GM12878 (cell line): ENCODE measurements around the gene IL1RL1. TPM values are rescaled to one million over a fixed set of nuclear protein-coding genes. Genes with fewer than 3 reads are reported as not detected.

Experiments
- ATAC-seq: fragments of 200-7000 bp; cut with Tn5 transposase; 3 replicates; pipeline ENCODE4 v1.9.1; 2020; ENCODE audit warnings: mild to moderate bottlenecking, moderate library complexity
- BruUV-seq: library from RNA; stranded (reverse); fragments of 400-500 nt; replicated peaks from 2 replicates; lab custom pipeline; 2021; lab: Mats Ljungman, UMichigan
- CTCF ChIA-PET: fragments of 300-600 bp; sonication (Branson Sonifier 250); formaldehyde crosslinking; extraction: SDS; loops from one replicate; lab custom pipeline; 2021; ENCODE audit warnings: inconsistent platforms; lab: Yijun Ruan, JAX
- POLR2A ChIA-PET: fragments of 350-600 bp; formaldehyde crosslinking; extraction: SDS; loops from one replicate; lab custom pipeline; 2021; ENCODE audit warnings: inconsistent platforms; lab: Charles Lee
- RAD21 ChIA-PET: fragments of 300-600 bp; sonication (Branson Sonifier 250); formaldehyde crosslinking; loops from one replicate; lab custom pipeline; 2023; ENCODE audit warnings: antibody characterized with exemption; ENCODE audit not compliant: unreplicated experiment; lab: Charles Lee
- SMC1A ChIA-PET: fragments of 300-600 bp; sonication (Branson Sonifier 250); formaldehyde crosslinking; loops from one replicate; lab custom pipeline; 2023; ENCODE audit not compliant: unreplicated experiment, uncharacterized antibody; lab: Charles Lee
- DNase-seq: peaks from one replicate; pipeline ENCODE4 v3.0.0-alpha.2; 2011; ENCODE audit warnings: low read depth, low spot score
- FAIRE-seq: peaks from 3 replicates; lab custom pipeline; 2011; peaks lifted over from hg19 to GRCh38; lab: Jason Lieb, UNC
- H2AFZ ChIP-seq: 2 replicates; pipeline ENCODE4 v1.6.0; 2011; ENCODE audit warnings: low read depth, low read length, control low read depth; ENCODE audit not compliant: control insufficient read depth
- H3K27ac ChIP-seq: 2 replicates; pipeline ENCODE4 v1.5.1; 2011; ENCODE audit warnings: control low read depth; ENCODE audit not compliant: control insufficient read depth, insufficient read depth
- H3K27me3 ChIP-seq, 2 experiments: replicated peaks in 1 of 2; 2 replicates each; pipeline versions ENCODE4 v1.6.0 to v1.6.1; 2011; ENCODE audit warnings: low read length in 1 of 2; ENCODE audit not compliant: control insufficient read depth in 2 of 2, insufficient read depth in 2 of 2
- H3K36me3 ChIP-seq, 2 experiments: 2 replicates each; pipeline ENCODE4 v1.5.1; 2011; ENCODE audit warnings: low read length in 1 of 2; ENCODE audit not compliant: control insufficient read depth in 2 of 2, insufficient read depth in 2 of 2
- H3K4me1 ChIP-seq: 2 replicates; pipeline ENCODE4 v1.6.1; 2011; ENCODE audit warnings: mild to moderate bottlenecking, low read length, moderate library complexity, mixed read lengths; ENCODE audit not compliant: control insufficient read depth, insufficient read depth
- H3K4me2 ChIP-seq: 2 replicates; pipeline ENCODE4 v1.6.0; 2011; ENCODE audit warnings: control low read depth; ENCODE audit not compliant: control insufficient read depth, insufficient read depth
- H3K4me3 ChIP-seq: fragments of 200-600 bp; sonication (generic); 2 replicates; pipeline ENCODE4 v1.5.1; 2016
- H3K79me2 ChIP-seq: 2 replicates; pipeline ENCODE4 v1.6.0; 2011; ENCODE audit warnings: low read length; ENCODE audit not compliant: control insufficient read depth, insufficient read depth
- H3K9ac ChIP-seq: 2 replicates; pipeline ENCODE4 v1.8.0; 2011; ENCODE audit warnings: low read length, control low read depth, mixed read lengths; ENCODE audit not compliant: control insufficient read depth, insufficient read depth
- H3K9me3 ChIP-seq: replicated peaks from 3 replicates; pipeline ENCODE4 v1.5.1; 2011; ENCODE audit warnings: mild to moderate bottlenecking, low read length; ENCODE audit not compliant: control insufficient read depth, insufficient read depth
- H4K20me1 ChIP-seq: 2 replicates; pipeline ENCODE4 v1.6.0; 2011; ENCODE audit not compliant: control insufficient read depth, insufficient read depth
- FOS ChIP-seq: IDR thresholded peaks from 3 replicates; pipeline ENCODE4 v1.6.1; 2011; ENCODE audit warnings: borderline replicate concordance; ENCODE audit not compliant: insufficient read length; ENCODE audit errors: extremely low read depth
- HDAC2 ChIP-seq: fragments of 200-600 bp; sonication (generic); IDR thresholded peaks from 2 replicates; pipeline ENCODE4 v1.6.1; 2017
- MYB ChIP-seq: fragments of 150-350 bp; IDR thresholded peaks from 2 replicates; pipeline ENCODE4 v1.6.1; 2014; ENCODE audit warnings: mild to moderate bottlenecking, low read depth, low read length, borderline replicate concordance
- RUNX3 ChIP-seq: IDR thresholded peaks from 2 replicates; pipeline ENCODE4 v1.6.1; 2012; ENCODE audit warnings: low read length, inconsistent platforms
- TCF7 ChIP-seq: IDR thresholded peaks from 2 replicates; pipeline ENCODE4 v1.6.1; 2014; ENCODE audit warnings: antibody characterized with exemption, borderline replicate concordance
- WGBS: methylation state at CpG from one replicate; pipeline ENCODE4 v1.1.6; 2016; ENCODE audit warnings: low lambda C conversion rate; ENCODE audit not compliant: insufficient replicate concordance, insufficient coverage; ENCODE audit errors: missing lambda C conversion rate; 5-methylcytosine and 5-hydroxymethylcytosine counted together
- in situ Hi-C: fragments of 300-500 bp; cut with MboI; formaldehyde crosslinking; loops from 9 replicates; pipeline ENCODE4 v1.14.3; 2018; ENCODE audit warnings: mixed read lengths
- intact Hi-C: fragments of 100-400 bp; cut with micrococcal nuclease; formaldehyde crosslinking; loops from one replicate; pipeline ENCODE4 v1.14.2; 2022; ENCODE audit not compliant: unreplicated experiment
- polyA plus RNA-seq, 11 experiments: library from polyadenylated mRNA; depleted of rRNA in 4 of 11; unstranded in 6 of 11; stranded (reverse) in 5 of 11; fragments of >200 nt; fragmentation: Nextera tagmentation in 4 of 11; fragmentation: Illumina TruSeq in 1 of 11; extraction: Ambion mirVana in 4 of 11; extraction: Trizol in 1 of 11; gene quantifications; 1 replicate in 1 of 11; 2 replicates in 10 of 11; pipeline versions ENCODE4 v1.2.1 to v1.2.3, GENCODE V29; 2011 to 2016; ENCODE audit warnings: inconsistent platforms in 2 of 11, missing spikeins in 2 of 11, low read depth in 1 of 11
- total RNA-seq, 4 experiments: library from RNA; depleted of rRNA in 3 of 4; stranded (reverse); fragments of >200 nt in 3 of 4; fragmentation: Illumina TruSeq in 1 of 4; extraction: Trizol in 1 of 4; gene quantifications; 2 replicates each; pipeline versions ENCODE4 v1.2.1 to v1.2.3, GENCODE V29; 2013 to 2021
- TF ChIP-seq, protein P1 (sequence below): IDR thresholded peaks from 2 replicates; pipeline ENCODE4 v1.6.1; 2012; ENCODE audit warnings: low read length, inconsistent platforms

Gene IL1RL1
- total and polyA plus RNA-seq, 10 of the 15 experiments (the other 5 are each of a cell fraction or from before 2014, with no cell fraction given): 0.08 to 0.18 TPM; not detected in 8

DNA sequence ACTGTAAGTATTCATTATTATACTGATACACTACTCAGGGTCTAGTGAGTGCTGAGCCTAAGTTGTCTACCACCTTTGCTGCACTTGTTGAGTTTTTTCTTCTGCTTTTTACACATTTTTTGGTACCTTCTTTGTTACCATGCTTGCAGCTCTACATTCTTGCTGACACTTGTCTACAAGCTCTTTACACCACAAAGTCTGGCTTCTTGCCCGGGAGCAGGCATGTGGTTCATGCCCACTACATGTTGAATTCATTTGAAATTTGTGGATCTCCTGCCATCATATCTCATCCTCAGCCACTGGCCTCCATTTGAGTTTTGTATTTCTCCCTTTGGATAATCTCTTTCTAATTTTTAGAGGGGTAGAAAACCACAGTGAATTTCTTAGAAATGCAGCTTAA lies 74.2 kb downstream of the IL1RL1 start:
- in situ Hi-C loops (no loop called here), intact Hi-C loops (no loop called here)
- TF ChIP-seq FOS (no peak), MYB (no peak), HDAC2 (no peak), RUNX3 (peak; percentile 14; the same call in 1 of the 2 replicates), TCF7 (no peak)
- TF ChIP-seq, protein P1, sequence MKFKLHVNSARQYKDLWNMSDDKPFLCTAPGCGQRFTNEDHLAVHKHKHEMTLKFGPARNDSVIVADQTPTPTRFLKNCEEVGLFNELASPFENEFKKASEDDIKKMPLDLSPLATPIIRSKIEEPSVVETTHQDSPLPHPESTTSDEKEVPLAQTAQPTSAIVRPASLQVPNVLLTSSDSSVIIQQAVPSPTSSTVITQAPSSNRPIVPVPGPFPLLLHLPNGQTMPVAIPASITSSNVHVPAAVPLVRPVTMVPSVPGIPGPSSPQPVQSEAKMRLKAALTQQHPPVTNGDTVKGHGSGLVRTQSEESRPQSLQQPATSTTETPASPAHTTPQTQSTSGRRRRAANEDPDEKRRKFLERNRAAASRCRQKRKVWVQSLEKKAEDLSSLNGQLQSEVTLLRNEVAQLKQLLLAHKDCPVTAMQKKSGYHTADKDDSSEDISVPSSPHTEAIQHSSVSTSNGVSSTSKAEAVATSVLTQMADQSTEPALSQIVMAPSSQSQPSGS: no peak
- Histone ChIP-seq H3K4me1 (peaks cover 29% of the 10 kb centered on the region), H3K4me2 (no peak overlapping the region), H3K79me2 (no peaks in the 10 kb centered on the region), H2AFZ (no peak overlapping the region), H3K36me3 (peaks cover 3 to 10% of the 10 kb centered on the region in 2 experiments; a peak in 3 of 4 replicates), H3K9ac (no peak overlapping the region), H3K4me3 (no peak overlapping the region), H3K27ac (peak overlapping the region; percentile 56; the same call in 1 of the 2 replicates), H4K20me1 (no peaks in the 10 kb centered on the region), H3K27me3 (no peaks in the 10 kb centered on the region), H3K9me3 (peaks cover 19% of the 10 kb centered on the region)
- FAIRE-seq (no peak), ATAC-seq (no peak), DNase-seq (no peak)
- RAD21 ChIA-PET: interaction anchor here (1.0 to 2.6 kb wide), 2 partner anchors 26 to 28 kb away, joined by 3 to 8 read pairs; no protein-coding TSS in a partner anchor
- SMC1A ChIA-PET: interaction anchor here (0.6 to 1.2 kb wide), 5 partner anchors 11 to 91 kb away, joined by 3 to 5 read pairs (median 3); no protein-coding TSS in a partner anchor
- CTCF ChIA-PET: interaction anchor here (0.7 to 0.9 kb wide), 2 partner anchors 11 to 379 kb away, joined by 3 read pairs; no protein-coding TSS in a partner anchor
- 60% methylated on average over 1 of the region's 1 CpG for WGBS
- POLR2A ChIA-PET: no interaction called here
- BruUV-seq: no TSS peak
